ENCODE measurements around the gene ABCA2. TPM values are rescaled to one million over a fixed set of nuclear protein-coding genes. Genes with fewer than 3 reads are reported as not detected.

The ABCA2 gene
- total and polyA plus RNA-seq, 9 of the 15 experiments (the other 6 are each of a cell fraction or from before 2014, with no cell fraction given): 0.69 to 16.3 (median 6.1) TPM; not detected in 2

GRCh38 chr9:137014776-137015539, 13.1 kb downstream of the ABCA2 start:
- Histone ChIP-seq H3K9me3 (replicated peaks; ENCODE audit: control insufficient read depth, insufficient read depth, low read depth, low read length) (no peaks in the 10 kb centered on the region), H3K4me1 (replicated peaks in 1 of 2; ENCODE audit: control insufficient read depth in 2 of 2, insufficient read depth in 2 of 2, low read length in 2 of 2) (peaks cover 0 to 73% of the 10 kb centered on the region in 2 experiments; a peak in 2 of 5 replicates), H3K36me3 (ENCODE audit: control insufficient read depth, insufficient read depth, low read length) (no peaks in the 10 kb centered on the region), H3K27ac (ENCODE audit: extremely low read depth, low read depth, low read length) (no peak overlapping the region), H3K9me1 (ENCODE audit: control insufficient read depth, insufficient read depth, low read length) (no peaks in the 10 kb centered on the region), H3K4me2 (ENCODE audit: insufficient read depth, low read length) (no peak overlapping the region), H4K20me1 (replicated peaks; ENCODE audit: control insufficient read depth, insufficient read depth, low read length) (no peaks in the 10 kb centered on the region), H2AFZ (ENCODE audit: low read depth, low read length) (no peak overlapping the region), H3K4me3 (no peak overlapping the region), H3K9ac (ENCODE audit: insufficient read depth in 1 of 2, low read depth in 2 of 2, low read length in 2 of 2) (no peak overlapping the region), H3K27me3 (ENCODE audit: control insufficient read depth in 2 of 2, insufficient read depth in 2 of 2, low read length in 2 of 2) (no peaks in the 10 kb centered on the region), H3K79me2 (ENCODE audit: control insufficient read depth, insufficient read depth, low read length) (no peaks in the 10 kb centered on the region)
- 83% methylated on average over 21 of the region's 36 CpGs for WGBS (ENCODE audit: insufficient coverage, low coverage, missing lambda C conversion rate)
- in situ Hi-C loops (cut with MboI) (no loop called here), intact Hi-C loops (cut with micrococcal nuclease) (no loop called here)
- BruUV-seq (replicated peaks): no TSS peak
- DNase-seq (ENCODE audit: extremely low read depth in 1 of 4, low spot score in 3 of 4): no peak
- ATAC-seq: no peak
- no peak for FAIRE-seq
- TF ChIP-seq ZNF584 (CRISPR knock-in tag; IDR thresholded peaks at IDR 0.05; ENCODE audit: low read depth): no peak
- no peak for TF ChIP-seq SMARCE1 (IDR thresholded peaks at IDR 0.05)
- no peak for TF ChIP-seq DMBX1 (CRISPR knock-in tag; IDR thresholded peaks at IDR 0.05; ENCODE audit: borderline replicate concordance)
- no peak for TF ChIP-seq ARID4B (CRISPR knock-in tag; IDR thresholded peaks at IDR 0.05)
- no peak for TF ChIP-seq BHLHE40 (IDR thresholded peaks at IDR 0.05; ENCODE audit: low read length)
- no peak for TF ChIP-seq MAFG (tag; conservative IDR thresholded peaks at IDR 0.05)
- no peak for TF ChIP-seq NCOA2 (IDR thresholded peaks at IDR 0.05; ENCODE audit: partially characterized antibody in 2 of 2)
- TF ChIP-seq RBBP5 (IDR thresholded peaks at IDR 0.05; ENCODE audit: borderline replicate concordance, insufficient read depth, low read length, poor library complexity, severe bottlenecking): no peak
- no peak for TF ChIP-seq NR2C1 (IDR thresholded peaks at IDR 0.05)
- TF ChIP-seq NR2C1 (tag; IDR thresholded peaks at IDR 0.05): no peak
- no peak for TF ChIP-seq PCBP2 (IDR thresholded peaks at IDR 0.05; ENCODE audit: low read depth, low read length, poor library complexity, severe bottlenecking)
- no peak for TF ChIP-seq ZBTB8A (IDR thresholded peaks at IDR 0.05; ENCODE audit: partially characterized antibody)
- no peak for TF ChIP-seq COPS2 (conservative IDR thresholded peaks at IDR 0.05)
- no peak for TF ChIP-seq EHMT2 (IDR thresholded peaks at IDR 0.05)
- TF ChIP-seq RUNX1 (IDR thresholded peaks at IDR 0.05; ENCODE audit: low read depth): no peak
- TF ChIP-seq FOXM1 (IDR thresholded peaks at IDR 0.05; ENCODE audit: low read depth): no peak
- no peak for TF ChIP-seq FOXM1 (CRISPR knock-in tag; IDR thresholded peaks at IDR 0.05; ENCODE audit: low read depth)
- POLR2A ChIA-PET: interaction anchor here (0.6 to 1.1 kb wide), 3 partner anchors 11 to 22 kb away, joined by 3 read pairs; no protein-coding TSS in a partner anchor
- CTCF ChIA-PET (ENCODE audit: low intra/inter-chr PET ratio): no interaction called here
